ENCODE data around the gene TMSB15C.
"Not testable (repeated sequence)": the region's sequence is repeated elsewhere in the genome, so short reads cannot be mapped to it uniquely, and the experiment has no call there.

The TMSB15C gene

GRCh38 chrX:104085477-104085876 is 9.4 kb upstream of the TMSB15C start:
- no peak for DNase-seq (ENCODE audit: low read depth, low spot score)
- TF ChIP-seq CTCF (IDR thresholded peaks at IDR 0.05; ENCODE audit: insufficient read depth, low read length, missing control alignments), result no peak
- POLR2A ChIA-PET, result no interaction called here
- no peak overlapping the region for H3K4me3 ChIP-seq (ENCODE audit: low read depth, low read length)
- CTCF ChIA-PET, result interaction anchor here (2.0 kb wide), 1 partner anchor 14 kb away, joined by 4 read pairs; no protein-coding TSS in a partner anchor

- ChIA-PET POLR2A (no interaction called here), CTCF (interaction anchor here (1.0 to 2.0 kb wide), 2 partner anchors 14 to 52 kb away, joined by 3 to 4 read pairs; no protein-coding TSS in a partner anchor)
Observed at GRCh38 chrX:104084534-104085277, 8.7 kb upstream of the TMSB15C start.

GRCh38 chrX:104084063-104084462 is 8.0 kb upstream of the TMSB15C start:
- no peak for DNase-seq (ENCODE audit: low read depth, low spot score)
- CTCF ChIA-PET, result interaction anchor here (1.0 to 2.0 kb wide), 2 partner anchors 15 to 52 kb away, joined by 3 to 4 read pairs; no protein-coding TSS in a partner anchor
- POLR2A ChIA-PET, result no interaction called here
- no peak for TF ChIP-seq CTCF (IDR thresholded peaks at IDR 0.05; ENCODE audit: insufficient read depth, low read length, missing control alignments)
- no peak overlapping the region for H3K4me3 ChIP-seq (ENCODE audit: low read depth, low read length)

More at GRCh38 chrX:104084534-104085277, 8.7 kb upstream of the TMSB15C start:
- no peak for DNase-seq (ENCODE audit: low read depth, low spot score)
- H3K4me3 ChIP-seq (ENCODE audit: low read depth, low read length), result no peak overlapping the region
- no peak for TF ChIP-seq CTCF (IDR thresholded peaks at IDR 0.05; ENCODE audit: insufficient read depth, low read length, missing control alignments)

GRCh38 chrX:104077854-104078253 is 1.8 kb upstream of the TMSB15C start:
- H3K4me3 ChIP-seq (ENCODE audit: low read depth, low read length); DNase-seq (ENCODE audit: low read depth, low spot score); POLR2A ChIA-PET; CTCF ChIA-PET: not testable (repeated sequence)

- H3K4me3 ChIP-seq (ENCODE audit: low read depth, low read length); POLR2A ChIA-PET; CTCF ChIA-PET; DNase-seq (ENCODE audit: low read depth, low spot score): not testable (repeated sequence)
Observed at GRCh38 chrX:104062636-104063035, 13.4 kb downstream of the TMSB15C start.

- H3K4me3 ChIP-seq (ENCODE audit: low read depth, low read length); DNase-seq (ENCODE audit: low read depth, low spot score); CTCF ChIA-PET; POLR2A ChIA-PET: not testable (repeated sequence)
Observed at GRCh38 chrX:104054956-104055355, 21.1 kb downstream of the TMSB15C start.

GRCh38 chrX:104047171-104047570 is 28.9 kb downstream of the TMSB15C start:
- TF ChIP-seq CTCF (IDR thresholded peaks at IDR 0.05; ENCODE audit: insufficient read depth, low read length, missing control alignments), result no peak
- POLR2A ChIA-PET, result no interaction called here
- CTCF ChIA-PET, result no interaction called here
- no peak overlapping the region for H3K4me3 ChIP-seq (ENCODE audit: low read depth, low read length)
- DNase-seq (ENCODE audit: low read depth, low spot score), result no peak

GRCh38 chrX:104045642-104046041 is 30.4 kb downstream of the TMSB15C start:
- ChIA-PET POLR2A (no interaction called here), CTCF (no interaction called here)
- H3K4me3 ChIP-seq (ENCODE audit: low read depth, low read length), result no peak overlapping the region
- no peak for TF ChIP-seq CTCF (IDR thresholded peaks at IDR 0.05; ENCODE audit: insufficient read depth, low read length, missing control alignments)
- DNase-seq (ENCODE audit: low read depth, low spot score), result no peak

Data from AG04449 (cell line).